Parathyroid adenoma (tissue), 2 donors: ENCODE data around the gene ALG8.

Experiments
- H2AFZ ChIP-seq: fragments of 300-600 bp; sonication (generic); one replicate; pipeline ENCODE4 v1.7.0; 2017; ENCODE audit warnings: antibody characterized with exemption, mild to moderate bottlenecking
- H3K27ac ChIP-seq: fragments of 300-600 bp; sonication (generic); one replicate; pipeline ENCODE4 v1.7.0; 2017
- H3K27me3 ChIP-seq: fragments of 300-600 bp; sonication (generic); one replicate; pipeline ENCODE4 v1.7.0; 2017; ENCODE audit warnings: low read length; ENCODE audit not compliant: control insufficient read depth, insufficient read depth
- H3K36me3 ChIP-seq: fragments of 300-600 bp; sonication (generic); one replicate; pipeline ENCODE4 v1.7.0; 2017; ENCODE audit warnings: low read length; ENCODE audit not compliant: control insufficient read depth, insufficient read depth
- H3K4me1 ChIP-seq: fragments of 300-600 bp; sonication (generic); one replicate; pipeline ENCODE4 v1.7.0; 2017; ENCODE audit warnings: control low read depth
- H3K4me2 ChIP-seq: fragments of 300-600 bp; sonication (generic); one replicate; pipeline ENCODE4 v1.7.0; 2017; ENCODE audit warnings: low read length
- H3K4me3 ChIP-seq: fragments of 300-600 bp; sonication (generic); one replicate; pipeline ENCODE4 v1.7.0; 2017; ENCODE audit warnings: low read depth, low read length
- H3K79me2 ChIP-seq: fragments of 300-600 bp; sonication (generic); one replicate; pipeline ENCODE4 v1.7.0; 2017; ENCODE audit warnings: control low read depth
- H3K9ac ChIP-seq: fragments of 300-600 bp; sonication (generic); one replicate; pipeline ENCODE4 v1.7.0; 2017; ENCODE audit warnings: mild to moderate bottlenecking
- H3K9me3 ChIP-seq: fragments of 300-600 bp; sonication (generic); one replicate; pipeline ENCODE4 v1.7.0; 2017; ENCODE audit warnings: low read length; ENCODE audit not compliant: control insufficient read depth
- CTCF ChIP-seq: fragments of 300-600 bp; sonication (generic); IDR thresholded peaks from one replicate; pipeline ENCODE4 v1.7.0; 2017; ENCODE audit warnings: antibody characterized with exemption, mild to moderate bottlenecking
- donor health status: primary hyperparathyroidism.

The ALG8 gene

GRCh38 chr11:78150346-78150745 lies 10.9 kb upstream of the ALG8 start:
- Histone ChIP-seq H3K79me2 (no peaks in the 10 kb centered on the region), H3K4me2 (no peak overlapping the region), H3K36me3 (no peaks in the 10 kb centered on the region), H3K4me3 (no peak overlapping the region), H3K27ac (no peak overlapping the region), H3K9ac (no peak overlapping the region), H3K4me1 (no peaks in the 10 kb centered on the region), H3K9me3 (no peaks in the 10 kb centered on the region), H3K27me3 (no peaks in the 10 kb centered on the region), H2AFZ (no peak overlapping the region)
- no peak for TF ChIP-seq CTCF

GRCh38 chr11:78149646-78150045 lies 10.2 kb upstream of the ALG8 start:
- no peaks in the 10 kb centered on the region for H3K79me2 ChIP-seq
- TF ChIP-seq CTCF, result no peak
- no peak overlapping the region for H2AFZ ChIP-seq
- no peaks in the 10 kb centered on the region for H3K36me3 ChIP-seq
- no peak overlapping the region for H3K4me3 ChIP-seq
- H3K9ac ChIP-seq, result no peak overlapping the region
- no peaks in the 10 kb centered on the region for H3K4me1 ChIP-seq
- H3K27me3 ChIP-seq, result no peaks in the 10 kb centered on the region
- H3K27ac ChIP-seq, result no peak overlapping the region
- no peaks in the 10 kb centered on the region for H3K9me3 ChIP-seq
- H3K4me2 ChIP-seq, result no peak overlapping the region

- TF ChIP-seq CTCF, result no peak
Observed at GRCh38 chr11:78147807-78148206, 8.4 kb upstream of the ALG8 start.

DNA sequence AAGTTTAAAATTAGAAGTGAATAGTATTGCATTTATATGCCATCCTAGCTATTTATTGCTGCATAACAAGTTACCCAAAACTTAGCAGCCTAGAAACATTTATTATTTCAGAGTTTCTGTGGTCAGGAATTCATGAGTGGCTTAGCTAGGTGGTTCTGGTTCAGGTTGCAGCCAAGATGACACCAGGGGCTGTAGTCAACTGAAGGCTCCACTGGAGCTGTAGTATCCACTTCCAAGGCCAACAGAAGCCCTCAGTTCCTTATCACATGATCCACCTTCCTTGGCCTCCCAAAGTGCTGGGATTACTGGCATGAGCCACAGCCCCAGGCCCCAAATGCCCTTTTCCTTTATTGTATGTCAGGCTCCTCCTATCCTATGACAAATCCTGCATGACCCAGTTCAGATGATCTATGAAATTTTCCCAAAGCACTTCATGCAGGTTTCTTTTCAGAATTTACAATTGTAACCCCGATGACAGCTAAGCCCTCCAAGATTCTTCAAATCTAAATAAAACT lies 6.1 kb upstream of the ALG8 start:
- Histone ChIP-seq H3K9me3 (no peaks in the 10 kb centered on the region), H2AFZ (no peak overlapping the region), H3K36me3 (no peaks in the 10 kb centered on the region), H3K79me2 (no peaks in the 10 kb centered on the region), H3K4me2 (no peak overlapping the region), H3K4me1 (no peaks in the 10 kb centered on the region), H3K27ac (no peak overlapping the region), H3K27me3 (no peaks in the 10 kb centered on the region), H3K9ac (no peak overlapping the region), H3K4me3 (no peak overlapping the region)
- TF ChIP-seq CTCF, result no peak

More at GRCh38 chr11:78147807-78148206, 8.4 kb upstream of the ALG8 start:
- Histone ChIP-seq H3K79me2 (no peaks in the 10 kb centered on the region), H3K4me1 (no peaks in the 10 kb centered on the region), H3K36me3 (no peaks in the 10 kb centered on the region), H3K4me3 (no peak overlapping the region), H3K4me2 (no peak overlapping the region), H3K9ac (no peak overlapping the region), H2AFZ (no peak overlapping the region), H3K27me3 (no peaks in the 10 kb centered on the region), H3K9me3 (no peaks in the 10 kb centered on the region), H3K27ac (no peak overlapping the region)

- Histone ChIP-seq H3K36me3 (no peaks in the 10 kb centered on the region), H3K4me3 (no peak overlapping the region), H3K27ac (no peak overlapping the region), H3K4me2 (no peak overlapping the region), H3K9me3 (no peaks in the 10 kb centered on the region), H3K4me1 (no peaks in the 10 kb centered on the region), H3K9ac (no peak overlapping the region), H3K79me2 (peaks cover 2% of the 10 kb centered on the region), H2AFZ (no peak overlapping the region), H3K27me3 (no peaks in the 10 kb centered on the region)
- no peak for TF ChIP-seq CTCF
Observed at GRCh38 chr11:78140392-78141077, 1.1 kb upstream of the ALG8 start.
